Measurements from ENCODE around the gene CCDC136.

CCDC136 gene

GRCh38 chr7:128862571-128863432 is 71.0 kb downstream of the CCDC136 start, which contains the start of gene ATP6V1F:
Gene ATP6V1F, plus strand, starts transcription at chr7:128862856. Its CDS starts 49 bp downstream, at chr7:128862905.
- peak; percentile 93 for DNase-seq (ENCODE audit: low read depth)

GRCh38 chr7:128863433-128863989 is 71.7 kb downstream of the CCDC136 start:
- peak; percentile 42 for DNase-seq (ENCODE audit: low read depth)

GRCh38 chr7:128865303-128865702 is 73.5 kb downstream of the CCDC136 start:
- DNase-seq (ENCODE audit: low read depth): no peak

GRCh38 chr7:128865996-128866877 is 74.5 kb downstream of the CCDC136 start:
- no peak for DNase-seq (ENCODE audit: low read depth)

GRCh38 chr7:128867241-128867640 is 75.5 kb downstream of the CCDC136 start:
- DNase-seq (ENCODE audit: low read depth): no peak

GRCh38 chr7:128867842-128868623 is 76.3 kb downstream of the CCDC136 start:
- no peak for DNase-seq (ENCODE audit: low read depth)

GRCh38 chr7:128868624-128869137 is 76.9 kb downstream of the CCDC136 start:
- DNase-seq (ENCODE audit: low read depth): no peak

GRCh38 chr7:128869138-128869943 is 77.6 kb downstream of the CCDC136 start:
- no peak for DNase-seq (ENCODE audit: low read depth)

- DNase-seq (ENCODE audit: low read depth): no peak
Observed at GRCh38 chr7:128869944-128870285, 78.1 kb downstream of the CCDC136 start.

- no peak for DNase-seq (ENCODE audit: low read depth)
Observed at GRCh38 chr7:128871050-128871449, 79.3 kb downstream of the CCDC136 start.

Data from GM04504 (cell line).